Measurements from ENCODE around the gene HOXB5.

HOXB5 gene

DNA sequence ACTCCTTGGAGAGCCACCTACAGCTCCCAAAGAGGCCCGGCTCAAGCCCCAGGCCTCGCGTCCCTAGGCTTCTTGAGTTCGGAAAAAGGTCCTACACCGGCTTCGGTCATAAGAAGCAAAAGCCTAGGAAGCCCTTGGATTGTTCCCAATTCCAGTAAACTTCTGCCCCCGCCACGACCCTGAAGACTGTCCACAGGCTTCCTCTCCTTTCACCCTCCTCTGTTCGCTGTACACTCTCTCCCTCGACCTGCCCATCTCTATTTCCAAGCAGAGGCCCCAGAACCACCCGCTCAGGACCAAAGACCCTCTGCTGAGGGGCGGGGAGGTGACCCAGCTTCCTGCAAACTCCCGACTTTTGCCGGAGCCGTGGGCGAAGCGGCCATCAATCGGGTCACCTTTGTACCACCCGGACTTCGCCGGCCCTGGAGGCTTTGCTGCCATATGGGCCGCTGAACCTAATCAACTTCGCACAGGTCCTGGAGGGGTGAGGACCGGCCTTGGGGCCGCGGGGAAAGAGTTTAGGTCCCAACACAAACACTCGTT, 51.4 kb downstream of the HOXB5 start (continued):
- TF ChIP-seq, protein P1, sequence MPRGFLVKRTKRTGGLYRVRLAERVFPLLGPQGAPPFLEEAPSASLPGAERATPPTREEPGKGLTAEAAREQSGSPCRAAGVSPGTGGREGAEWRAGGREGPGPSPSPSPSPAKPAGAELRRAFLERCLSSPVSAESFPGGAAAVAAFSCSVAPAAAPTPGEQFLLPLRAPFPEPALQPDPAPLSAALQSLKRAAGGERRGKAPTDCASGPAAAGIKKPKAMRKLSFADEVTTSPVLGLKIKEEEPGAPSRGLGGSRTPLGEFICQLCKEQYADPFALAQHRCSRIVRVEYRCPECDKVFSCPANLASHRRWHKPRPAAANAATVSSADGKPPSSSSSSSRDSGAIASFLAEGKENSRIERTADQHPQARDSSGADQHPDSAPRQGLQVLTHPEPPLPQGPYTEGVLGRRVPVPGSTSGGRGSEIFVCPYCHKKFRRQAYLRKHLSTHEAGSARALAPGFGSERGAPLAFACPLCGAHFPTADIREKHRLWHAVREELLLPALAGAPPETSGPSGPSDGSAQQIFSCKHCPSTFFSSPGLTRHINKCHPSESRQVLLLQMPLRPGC (tag by site-specific recombination; IDR thresholded peaks at IDR 0.05), result no peak
- TF ChIP-seq ZBTB21 (tag by site-specific recombination; IDR thresholded peaks at IDR 0.05), result no peak
- TF ChIP-seq OSR2 (tag by site-specific recombination; IDR thresholded peaks at IDR 0.05), result no peak
- no peak for TF ChIP-seq ZNF830 (tag by site-specific recombination; IDR thresholded peaks at IDR 0.05; ENCODE audit: low read depth)
- no peak for TF ChIP-seq ZNF354C (tag by site-specific recombination; IDR thresholded peaks at IDR 0.05; ENCODE audit: borderline replicate concordance, low read depth)
- TF ChIP-seq ZBTB17 (tag by site-specific recombination; IDR thresholded peaks at IDR 0.05), result no peak
- 0 out of 2 replicates have a peak, but pooled peaks have one; percentile 9 for TF ChIP-seq ZNF629 (tag by site-specific recombination; IDR thresholded peaks at IDR 0.05)
- no peak for TF ChIP-seq ZNF792 (tag by site-specific recombination; IDR thresholded peaks at IDR 0.05)
- TF ChIP-seq ZNF600 (tag by site-specific recombination; IDR thresholded peaks at IDR 0.05), result peak; percentile 68
- no peak for TF ChIP-seq ZBTB10 (tag by site-specific recombination; IDR thresholded peaks at IDR 0.05)
- TF ChIP-seq MYNN (tag by site-specific recombination; IDR thresholded peaks at IDR 0.05; ENCODE audit: borderline replicate concordance), result no peak
- TF ChIP-seq, protein P2, sequence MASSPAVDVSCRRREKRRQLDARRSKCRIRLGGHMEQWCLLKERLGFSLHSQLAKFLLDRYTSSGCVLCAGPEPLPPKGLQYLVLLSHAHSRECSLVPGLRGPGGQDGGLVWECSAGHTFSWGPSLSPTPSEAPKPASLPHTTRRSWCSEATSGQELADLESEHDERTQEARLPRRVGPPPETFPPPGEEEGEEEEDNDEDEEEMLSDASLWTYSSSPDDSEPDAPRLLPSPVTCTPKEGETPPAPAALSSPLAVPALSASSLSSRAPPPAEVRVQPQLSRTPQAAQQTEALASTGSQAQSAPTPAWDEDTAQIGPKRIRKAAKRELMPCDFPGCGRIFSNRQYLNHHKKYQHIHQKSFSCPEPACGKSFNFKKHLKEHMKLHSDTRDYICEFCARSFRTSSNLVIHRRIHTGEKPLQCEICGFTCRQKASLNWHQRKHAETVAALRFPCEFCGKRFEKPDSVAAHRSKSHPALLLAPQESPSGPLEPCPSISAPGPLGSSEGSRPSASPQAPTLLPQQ (tag by site-specific recombination; IDR thresholded peaks at IDR 0.05), result no peak
- TF ChIP-seq YY1 (tag by site-specific recombination; IDR thresholded peaks at IDR 0.05), result no peak; the same call in 1 of the 2 replicates
- TF ChIP-seq REST (tag by site-specific recombination; IDR thresholded peaks at IDR 0.05), result no peak
- TF ChIP-seq FEZF1 (tag by site-specific recombination; IDR thresholded peaks at IDR 0.05), result no peak
- TF ChIP-seq ZNF350 (tag by site-specific recombination; IDR thresholded peaks at IDR 0.05), result no peak
- TF ChIP-seq ZNF121 (tag by site-specific recombination; IDR thresholded peaks at IDR 0.05), result no peak
- no peak for TF ChIP-seq ZSCAN5A (tag by site-specific recombination; IDR thresholded peaks at IDR 0.05)
- peak; percentile 44; the same call in 1 of the 2 replicates for TF ChIP-seq ZFHX2 (tag by site-specific recombination; conservative IDR thresholded peaks at IDR 0.05)
- TF ChIP-seq ZNF426 (tag by site-specific recombination; IDR thresholded peaks at IDR 0.05), result no peak
- TF ChIP-seq ZNF311 (tag by site-specific recombination; IDR thresholded peaks at IDR 0.05; ENCODE audit: borderline replicate concordance), result no peak
- TF ChIP-seq YY2 (tag by site-specific recombination; IDR thresholded peaks at IDR 0.05), result no peak
- TF ChIP-seq ZNF677 (tag by site-specific recombination; IDR thresholded peaks at IDR 0.05), result no peak
- TF ChIP-seq ZNF2 (tag by site-specific recombination; IDR thresholded peaks at IDR 0.05), result no peak
- peak; percentile 78 for TF ChIP-seq ZNF335 (tag by site-specific recombination; conservative IDR thresholded peaks at IDR 0.05)
- TF ChIP-seq, protein P3, sequence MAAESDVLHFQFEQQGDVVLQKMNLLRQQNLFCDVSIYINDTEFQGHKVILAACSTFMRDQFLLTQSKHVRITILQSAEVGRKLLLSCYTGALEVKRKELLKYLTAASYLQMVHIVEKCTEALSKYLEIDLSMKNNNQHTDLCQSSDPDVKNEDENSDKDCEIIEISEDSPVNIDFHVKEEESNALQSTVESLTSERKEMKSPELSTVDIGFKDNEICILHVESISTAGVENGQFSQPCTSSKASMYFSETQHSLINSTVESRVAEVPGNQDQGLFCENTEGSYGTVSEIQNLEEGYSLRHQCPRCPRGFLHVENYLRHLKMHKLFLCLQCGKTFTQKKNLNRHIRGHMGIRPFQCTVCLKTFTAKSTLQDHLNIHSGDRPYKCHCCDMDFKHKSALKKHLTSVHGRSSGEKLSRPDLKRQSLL (tag by site-specific recombination; IDR thresholded peaks at IDR 0.05), result no peak
- TF ChIP-seq ZNF221 (tag by site-specific recombination; IDR thresholded peaks at IDR 0.05; ENCODE audit: borderline replicate concordance), result no peak
- TF ChIP-seq ZNF416 (tag by site-specific recombination; IDR thresholded peaks at IDR 0.05), result no peak
- no peak for TF ChIP-seq EGR2 (tag by site-specific recombination; IDR thresholded peaks at IDR 0.05; ENCODE audit: low read depth)
- no peak for TF ChIP-seq ZBTB8A (tag by site-specific recombination; IDR thresholded peaks at IDR 0.05)
